Neural progenitor cell (in vitro differentiated cells): ENCODE data around the gene PRKCH.

Experiments used
- EZH2 ChIP-seq: fragments of 200-600 bp; sonication (generic); IDR thresholded peaks from 2 replicates; pipeline ENCODE4 v1.6.1; 2017; ENCODE audit warnings: antibody characterized with exemption, mild to moderate bottlenecking, moderate library complexity
- TF ChIP-seq, protein P1 (sequence below): fragments of 200-600 bp; sonication (generic); IDR thresholded peaks from 2 replicates; pipeline ENCODE4 v1.5.1; 2017; ENCODE audit warnings: antibody characterized with exemption, mild to moderate bottlenecking

GRCh38 chr14:61328626-61329262, 7.4 kb downstream of the PRKCH start:
- TF ChIP-seq EZH2 = no peak
- TF ChIP-seq, protein P1, sequence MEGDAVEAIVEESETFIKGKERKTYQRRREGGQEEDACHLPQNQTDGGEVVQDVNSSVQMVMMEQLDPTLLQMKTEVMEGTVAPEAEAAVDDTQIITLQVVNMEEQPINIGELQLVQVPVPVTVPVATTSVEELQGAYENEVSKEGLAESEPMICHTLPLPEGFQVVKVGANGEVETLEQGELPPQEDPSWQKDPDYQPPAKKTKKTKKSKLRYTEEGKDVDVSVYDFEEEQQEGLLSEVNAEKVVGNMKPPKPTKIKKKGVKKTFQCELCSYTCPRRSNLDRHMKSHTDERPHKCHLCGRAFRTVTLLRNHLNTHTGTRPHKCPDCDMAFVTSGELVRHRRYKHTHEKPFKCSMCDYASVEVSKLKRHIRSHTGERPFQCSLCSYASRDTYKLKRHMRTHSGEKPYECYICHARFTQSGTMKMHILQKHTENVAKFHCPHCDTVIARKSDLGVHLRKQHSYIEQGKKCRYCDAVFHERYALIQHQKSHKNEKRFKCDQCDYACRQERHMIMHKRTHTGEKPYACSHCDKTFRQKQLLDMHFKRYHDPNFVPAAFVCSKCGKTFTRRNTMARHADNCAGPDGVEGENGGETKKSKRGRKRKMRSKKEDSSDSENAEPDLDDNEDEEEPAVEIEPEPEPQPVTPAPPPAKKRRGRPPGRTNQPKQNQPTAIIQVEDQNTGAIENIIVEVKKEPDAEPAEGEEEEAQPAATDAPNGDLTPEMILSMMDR = no peak
